HG02981 (cell line): Measurements from ENCODE around the gene NPRL2.

Experiments used
- ATAC-seq: cut with Tn5 transposase; IDR thresholded peaks from one replicate; pipeline ENCODE4 v1.9.1; 2021; ENCODE audit warnings: mild to moderate bottlenecking, moderate library complexity; ENCODE audit not compliant: unreplicated experiment

The NPRL2 gene

DNA sequence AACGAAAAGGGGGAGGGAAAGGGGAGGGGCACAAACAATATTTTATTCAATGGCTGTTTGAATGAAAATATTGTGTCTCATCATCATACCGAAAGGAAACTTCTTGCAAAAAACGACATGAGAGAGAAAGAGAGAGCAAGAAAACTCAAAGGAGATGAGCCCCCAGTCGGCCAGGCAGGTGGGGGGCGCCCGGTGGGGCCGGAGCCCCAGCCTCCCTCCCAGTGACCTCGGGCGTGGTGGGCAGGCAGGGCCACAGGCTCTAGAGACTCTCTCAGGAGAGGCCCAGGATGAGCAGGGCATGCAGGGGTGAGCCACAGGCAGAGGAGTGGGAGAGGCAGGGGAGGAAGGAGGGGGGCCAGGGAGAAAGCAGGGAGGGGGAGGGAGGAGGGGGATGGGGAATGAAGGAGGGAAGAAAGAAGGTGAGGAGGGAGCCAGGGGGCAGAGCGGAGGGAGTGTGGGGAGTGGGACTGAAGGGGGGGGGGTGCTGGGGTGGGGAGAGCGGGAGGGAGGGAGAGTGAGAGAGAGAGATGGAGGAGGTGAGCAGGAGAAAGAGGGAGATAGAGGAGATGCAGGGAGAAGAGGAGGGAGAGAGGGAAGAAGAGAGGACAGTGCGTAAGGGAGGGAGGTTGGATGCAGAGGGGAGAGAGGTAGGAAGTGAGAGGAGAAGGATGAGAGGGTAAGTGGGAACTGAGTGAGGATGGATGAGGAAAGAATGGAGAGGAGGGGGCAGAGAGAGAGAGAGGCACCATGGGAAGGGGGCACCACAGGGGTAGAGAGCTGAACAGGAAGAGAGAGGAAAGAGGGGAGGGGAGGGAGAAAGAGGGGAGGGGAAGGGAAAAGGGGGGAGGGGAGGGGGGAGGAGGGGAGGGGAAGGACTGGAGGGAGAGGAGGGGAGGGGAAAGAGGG is 22.8 kb upstream of the NPRL2 start:
- ATAC-seq = no peak

- no peak for ATAC-seq
Observed at GRCh38 chr3:50372349-50372748, 21.8 kb upstream of the NPRL2 start.

- no peak for ATAC-seq
Observed at GRCh38 chr3:50371133-50371685, 20.6 kb upstream of the NPRL2 start.

- no peak for ATAC-seq
Observed at GRCh38 chr3:50370594-50370993, 20.0 kb upstream of the NPRL2 start.

- no peak for ATAC-seq
Observed at GRCh38 chr3:50369012-50369670, 18.6 kb upstream of the NPRL2 start.

DNA sequence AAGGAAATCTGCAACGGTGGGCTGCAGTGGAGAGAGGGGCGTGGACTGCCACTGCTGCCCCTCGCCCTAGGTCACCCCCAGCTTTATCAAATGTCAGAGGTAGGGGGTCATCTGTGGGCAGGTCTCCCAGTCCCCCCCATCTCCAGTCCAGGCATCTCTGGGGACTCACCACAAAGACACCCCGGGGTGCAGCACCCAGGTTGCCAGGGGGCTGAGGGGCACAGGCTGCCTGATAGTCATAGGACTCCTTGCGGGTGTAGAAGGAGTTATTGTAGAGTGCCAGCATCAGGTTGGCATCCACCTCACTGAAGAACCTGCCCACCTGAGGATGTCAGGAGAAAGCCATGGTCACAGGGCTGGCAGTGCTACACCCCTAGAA is 15.3 kb upstream of the NPRL2 start:
- no peak for ATAC-seq

GRCh38 chr3:50365080-50365841 is 14.7 kb upstream of the NPRL2 start:
- ATAC-seq = peak; percentile 89

DNA sequence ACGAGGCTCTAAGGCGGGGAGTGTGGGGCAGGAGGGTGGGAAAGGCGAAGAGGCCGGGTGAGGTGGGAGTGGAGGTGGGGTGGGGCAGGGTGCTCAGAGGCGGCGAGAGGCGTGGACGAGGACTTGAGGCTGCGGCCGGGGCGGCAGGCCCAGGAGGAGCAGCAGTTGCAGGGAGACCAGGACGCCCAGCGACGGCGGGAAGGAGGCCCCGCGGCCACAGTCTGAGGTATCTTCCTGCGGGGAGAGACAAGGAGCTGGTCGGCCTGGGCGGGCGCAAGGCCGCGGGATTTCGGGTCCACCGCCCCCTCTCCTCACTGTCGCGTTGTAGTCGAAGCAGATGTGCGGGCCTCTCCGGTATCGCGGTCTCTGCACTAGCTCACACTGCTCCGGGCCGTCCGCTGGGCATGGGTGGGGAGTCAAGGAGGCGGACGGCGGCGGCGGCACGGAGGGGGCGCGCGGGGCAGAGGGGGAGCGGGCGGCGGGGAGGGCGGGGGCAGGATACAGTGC is 14.1 kb upstream of the NPRL2 start:
- no peak for ATAC-seq

DNA sequence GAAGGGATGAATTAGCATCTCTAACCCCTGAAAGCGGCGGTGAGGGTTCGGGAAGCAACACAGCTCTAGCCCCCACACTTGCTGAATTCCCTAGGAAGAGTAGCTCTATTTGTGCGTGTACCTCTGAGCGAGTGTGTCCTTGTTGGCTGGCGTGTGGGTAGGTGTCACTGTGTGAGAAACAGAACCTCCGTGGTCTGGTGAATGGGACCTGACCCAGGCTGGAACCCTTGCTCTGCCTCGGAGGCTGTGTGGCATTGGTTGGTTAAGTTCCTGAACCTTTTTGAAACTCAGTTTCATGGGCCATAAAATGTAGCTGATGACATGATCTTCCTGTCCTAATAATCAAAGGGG is 9.2 kb upstream of the NPRL2 start:
- ATAC-seq = no peak

DNA sequence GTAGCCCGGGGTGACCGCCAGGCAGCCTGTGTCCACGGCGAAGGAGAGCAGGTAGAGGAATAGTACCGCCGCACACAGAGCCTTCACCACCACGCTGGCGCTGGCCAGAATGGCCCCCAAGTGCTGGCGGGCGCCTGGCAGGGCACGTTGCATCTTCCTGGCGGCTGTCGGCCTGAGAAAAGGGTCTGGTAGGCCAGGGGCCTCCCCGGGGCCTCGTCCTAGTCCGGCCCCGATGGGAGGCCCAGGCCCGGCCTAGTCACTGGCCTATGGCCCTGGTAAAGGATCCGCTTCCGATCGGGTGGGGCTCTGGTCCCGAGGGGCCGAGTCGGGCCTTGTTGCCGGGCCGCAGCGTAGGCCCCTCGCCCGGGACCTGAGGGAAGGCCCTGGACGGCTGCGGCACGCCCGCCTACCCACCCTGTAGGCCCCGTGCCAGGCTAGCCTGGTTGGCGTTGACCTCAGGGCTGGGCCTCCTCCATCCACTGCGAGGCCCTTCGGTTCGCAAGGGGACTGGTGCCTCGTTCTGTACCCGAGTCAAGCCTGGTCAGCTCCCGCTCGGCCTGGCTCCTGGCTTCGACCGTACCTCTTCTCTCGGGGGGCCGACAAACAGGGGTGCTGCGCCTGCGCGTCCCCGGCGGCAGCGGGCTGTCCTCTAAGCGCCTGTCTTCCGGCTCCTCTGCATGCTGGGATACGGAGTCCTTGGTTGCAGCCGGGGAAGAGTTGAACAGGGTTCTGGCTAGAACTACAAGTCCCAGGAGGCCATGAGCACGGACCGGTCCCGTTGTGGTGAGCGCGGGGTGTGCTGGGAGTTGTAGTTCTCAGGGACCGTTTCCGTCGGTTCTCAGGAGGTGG is 8.6 kb upstream of the NPRL2 start, which contains the start of gene TMEM115:
Gene TMEM115, minus strand, starts transcription at position 611 of the 849 bp plus-strand sequence. Its CDS starts 458 bp downstream, at position 153.
- ATAC-seq = peak; percentile 100

DNA sequence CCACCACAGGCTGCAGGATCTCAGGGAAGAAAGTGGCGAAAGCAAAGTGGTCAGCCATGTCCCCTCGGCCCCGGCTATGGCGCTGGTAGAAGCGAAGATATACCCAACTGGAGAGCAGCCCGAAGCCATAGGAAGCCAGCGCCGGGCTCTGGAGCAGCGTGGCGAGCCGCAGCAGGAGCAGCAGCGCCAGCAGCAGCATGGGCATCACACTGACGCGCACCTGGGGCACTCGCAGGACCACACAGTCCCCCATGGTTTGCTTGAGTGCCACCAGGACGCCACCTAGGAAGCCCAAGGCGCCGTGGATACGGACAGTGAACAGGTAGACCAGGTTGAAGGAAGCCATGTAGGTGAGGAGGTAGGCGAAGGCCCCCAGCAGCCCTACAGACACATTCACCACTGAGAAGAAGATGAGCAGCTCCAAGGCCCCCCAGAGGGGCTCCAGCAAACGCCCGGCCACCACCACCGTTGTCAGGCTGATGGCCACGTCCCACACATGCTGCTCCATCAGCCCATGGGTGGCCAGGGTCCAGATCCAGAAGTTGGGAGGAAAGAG is 7.9 kb upstream of the NPRL2 start:
- ATAC-seq = no peak

DNA sequence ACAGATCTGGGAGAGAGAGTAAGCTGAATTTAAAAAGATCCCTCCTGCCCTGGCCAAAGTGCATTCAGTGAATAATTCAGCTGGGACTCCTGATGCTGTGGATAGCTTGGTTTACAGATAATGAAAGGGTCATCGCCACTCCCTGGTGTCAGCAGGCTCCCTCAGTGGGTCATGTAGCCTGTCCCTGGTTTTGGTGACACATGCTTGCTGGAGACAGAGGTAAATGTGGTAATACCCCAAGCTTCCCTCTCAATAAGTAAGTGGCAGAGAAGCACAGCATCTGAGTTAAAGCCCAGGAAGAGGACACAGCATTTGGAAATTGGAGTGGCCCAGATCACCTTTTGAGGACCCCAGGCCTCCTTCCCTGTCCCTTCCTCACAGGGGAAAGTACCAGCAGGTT is 6.9 kb upstream of the NPRL2 start:
- ATAC-seq = no peak

DNA sequence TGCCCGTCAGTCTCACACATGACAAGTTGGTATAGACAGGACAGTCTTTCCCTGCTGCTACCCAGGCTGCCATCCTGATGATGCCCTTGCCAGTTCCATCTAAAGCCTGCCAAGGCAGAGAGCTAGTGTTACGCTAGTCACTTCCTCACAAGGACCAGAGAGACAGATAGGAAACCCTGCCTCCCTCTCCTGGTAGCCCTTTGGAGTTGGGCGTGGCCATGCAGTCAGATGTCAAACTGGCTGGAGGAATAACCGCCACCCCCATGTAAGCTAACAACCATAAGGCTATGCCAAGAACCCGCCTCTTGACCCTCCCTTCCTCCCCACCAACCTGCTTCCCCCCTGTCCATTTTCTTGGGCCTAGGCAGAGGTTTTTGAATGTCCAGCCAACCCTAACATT is 6.0 kb upstream of the NPRL2 start:
- ATAC-seq = no peak

DNA sequence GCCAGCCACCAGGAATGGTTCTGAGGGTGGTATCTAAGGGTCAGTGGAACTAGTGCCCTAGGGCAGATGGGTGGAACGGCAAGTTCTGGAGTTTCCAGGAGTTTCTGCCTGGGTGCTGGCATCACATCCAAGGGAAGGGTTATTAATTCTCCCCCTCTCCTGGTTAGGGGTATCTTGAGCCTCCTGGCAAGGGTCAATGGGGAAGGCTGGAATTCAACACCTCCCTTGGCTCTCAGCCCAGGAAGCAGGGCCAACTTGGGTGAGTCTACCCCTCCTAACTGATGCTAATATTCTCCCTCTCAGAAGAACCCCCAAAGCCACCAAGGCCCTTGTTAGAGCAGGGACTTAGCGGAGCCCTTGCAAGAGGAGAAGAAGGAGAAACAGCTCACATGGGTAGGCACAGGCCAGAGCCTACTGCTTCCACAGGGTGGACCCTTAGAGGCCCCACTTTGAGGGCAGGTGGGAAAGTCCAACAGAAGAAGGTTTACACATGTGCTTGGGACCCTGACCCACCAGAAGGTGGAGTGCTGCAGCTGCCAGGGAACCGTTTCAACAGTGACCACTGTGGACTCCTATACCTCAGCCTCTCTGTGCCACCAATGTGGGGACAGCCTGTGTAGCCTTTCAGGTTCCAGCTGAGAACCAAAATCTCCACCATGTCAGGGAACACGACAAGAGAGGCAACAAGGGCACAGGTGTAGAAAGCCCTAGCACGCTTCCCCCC is 5.4 kb upstream of the NPRL2 start:
- ATAC-seq = no peak

GRCh38 chr3:50354850-50355249 is 4.3 kb upstream of the NPRL2 start:
- no peak for ATAC-seq

DNA sequence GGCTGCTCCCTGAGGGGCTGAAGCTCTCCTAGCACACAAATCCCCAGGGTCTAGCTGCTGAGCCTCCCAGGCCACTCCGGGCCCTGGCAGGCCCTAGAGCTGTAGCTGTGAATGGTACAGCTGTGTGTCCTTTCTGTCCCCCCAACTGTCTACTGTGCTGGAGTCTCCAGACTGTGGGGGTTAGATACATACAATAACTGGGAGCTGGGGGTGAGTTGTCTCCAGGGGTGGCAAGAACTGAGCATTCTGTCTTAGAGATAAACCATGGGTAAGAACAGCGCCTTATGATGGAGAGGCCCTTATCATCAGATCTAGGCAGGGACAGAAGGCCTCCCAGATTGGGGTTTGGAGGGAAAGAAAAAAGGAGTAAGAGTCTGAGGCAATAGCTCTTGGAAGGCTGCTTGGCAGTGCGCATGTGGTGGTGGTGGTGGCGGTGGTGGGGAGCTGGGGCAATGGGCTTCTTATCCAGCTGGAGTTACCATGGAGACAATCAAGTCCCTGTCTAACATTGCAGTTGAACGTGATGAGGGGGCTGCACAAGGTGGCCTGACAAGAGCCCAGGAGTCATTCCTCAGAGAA is 3.7 kb upstream of the NPRL2 start:
- ATAC-seq = no peak

GRCh38 chr3:50353245-50354004 is 2.9 kb upstream of the NPRL2 start:
- no peak for ATAC-seq

DNA sequence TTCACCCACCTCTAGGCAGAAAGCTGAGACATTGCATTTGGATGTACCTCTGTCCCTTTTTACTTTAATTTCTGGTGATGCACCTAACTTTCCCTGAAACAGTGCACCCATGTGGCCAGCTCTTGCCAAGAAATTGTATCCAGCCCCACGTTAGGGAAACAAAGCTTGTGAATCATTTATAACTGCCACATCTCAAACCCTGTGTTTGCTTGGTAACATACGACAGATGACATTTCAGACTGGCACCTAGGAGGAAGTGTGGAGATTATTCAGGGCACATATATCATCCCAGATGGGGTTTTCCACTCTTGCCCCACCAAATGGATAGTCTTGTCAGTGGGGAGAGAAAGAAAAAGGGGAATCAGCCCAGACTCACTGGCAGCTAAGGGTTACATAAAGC is 2.2 kb upstream of the NPRL2 start:
- ATAC-seq = no peak
